HepG2 (cell line): ENCODE results near the gene ESPNL. TPM values are rescaled to one million over a fixed set of nuclear protein-coding genes. Genes with fewer than 3 reads are reported as not detected.

Experiments
- AKAP8 ChIP-seq: sonication (generic); formaldehyde crosslinking; IDR thresholded peaks from 2 replicates; pipeline ENCODE4 v1.5.1; 2020; ENCODE audit warnings: mild to moderate bottlenecking, missing genetic modification reagents
- CENPBD1 ChIP-seq: sonication (generic); formaldehyde crosslinking; IDR thresholded peaks from 2 replicates; pipeline ENCODE4 v1.8.0; 2022; ENCODE audit warnings: missing genetic modification reagents, low read depth, mild to moderate bottlenecking, borderline replicate concordance
- CENPT ChIP-seq: sonication (generic); formaldehyde crosslinking; IDR thresholded peaks from 2 replicates; pipeline ENCODE4 v1.8.0; 2022; ENCODE audit warnings: low read depth, mild to moderate bottlenecking, moderate library complexity, missing genetic modification reagents
- JUN ChIP-seq: sonication (generic); formaldehyde crosslinking; IDR thresholded peaks from 2 replicates; pipeline ENCODE4 v1.4.0; 2020; ENCODE audit warnings: mild to moderate bottlenecking, missing genetic modification reagents
- MATR3 ChIP-seq: sonication (generic); formaldehyde crosslinking; IDR thresholded peaks from 2 replicates; pipeline ENCODE4 v1.4.0; 2020; ENCODE audit warnings: missing genetic modification reagents
- NR2F1 ChIP-seq, 2 experiments: fragments of 450-650 bp in 1 of 2; formaldehyde crosslinking in 1 of 2; IDR thresholded peaks; 2 replicates each; pipeline versions ENCODE4 v1.5.0 to v1.6.1; 2016 to 2020; ENCODE audit warnings: mild to moderate bottlenecking in 1 of 2, missing compliant biosample characterization in 1 of 2, missing genetic modification reagents in 1 of 2, moderate library complexity in 1 of 2
- SMAD9 ChIP-seq: sonication (generic); formaldehyde crosslinking; IDR thresholded peaks from 2 replicates; pipeline ENCODE4 v1.5.1; 2020; ENCODE audit warnings: mild to moderate bottlenecking, missing genetic modification reagents
- SOX5 ChIP-seq: IDR thresholded peaks from 2 replicates; pipeline ENCODE4 v1.6.1; 2016; ENCODE audit warnings: borderline replicate concordance
- YEATS4 ChIP-seq: sonication (generic); formaldehyde crosslinking; IDR thresholded peaks from 2 replicates; pipeline ENCODE4 v1.4.0; 2020; ENCODE audit warnings: missing genetic modification reagents, borderline replicate concordance
- ZBTB21 ChIP-seq: sonication (generic); formaldehyde crosslinking; IDR thresholded peaks from 2 replicates; pipeline ENCODE4 v1.4.0; 2020; ENCODE audit warnings: missing genetic modification reagents
- ZEB1 ChIP-seq: IDR thresholded peaks from 2 replicates; pipeline ENCODE4 v1.6.1; 2012; ENCODE audit warnings: mild to moderate bottlenecking, low read depth, inconsistent platforms; ENCODE audit not compliant: insufficient replicate concordance
- ZSCAN5A ChIP-seq: sonication (generic); formaldehyde crosslinking; IDR thresholded peaks from 2 replicates; pipeline ENCODE4 v1.8.0; 2022; ENCODE audit warnings: mild to moderate bottlenecking, missing genetic modification reagents, borderline replicate concordance
- polyA plus RNA-seq, 8 experiments: library from polyadenylated mRNA; depleted of rRNA in 3 of 8; stranded (reverse) in 7 of 8; unstranded in 1 of 8; fragments of >200 nt; fragmentation: Illumina TruSeq in 4 of 8; extraction: Trizol in 4 of 8; gene quantifications; 2 replicates each; pipeline versions ENCODE4 v1.2.1 to v1.2.3, GENCODE V29; 2011 to 2016; ENCODE audit warnings: low read depth in 4 of 8, missing spikeins in 1 of 8, mixed read lengths in 1 of 8; ENCODE audit not compliant: insufficient read depth in 1 of 8
- total RNA-seq, 5 experiments: library from RNA; depleted of rRNA; stranded (reverse); fragments of >200 nt; fragmentation: Illumina TruSeq; extraction: Trizol; gene quantifications; 2 replicates each; pipeline ENCODE4 v1.2.3, GENCODE V29; 2016; ENCODE audit warnings: low read depth in 1 of 5
- TF ChIP-seq, protein P1 (sequence below): sonication (generic); formaldehyde crosslinking; IDR thresholded peaks from 2 replicates; pipeline ENCODE4 v1.4.0; 2020; ENCODE audit warnings: missing genetic modification reagents, mild to moderate bottlenecking, borderline replicate concordance
- TF ChIP-seq, protein P2 (sequence below): sonication (generic); formaldehyde crosslinking; IDR thresholded peaks from 2 replicates; pipeline ENCODE4 v1.5.0; 2020; ENCODE audit warnings: missing genetic modification reagents
- TF ChIP-seq, protein P3 (sequence below): sonication (generic); formaldehyde crosslinking; conservative IDR thresholded peaks from 2 replicates; pipeline ENCODE4 v1.8.1; 2023; ENCODE audit warnings: missing genetic modification reagents
- TF ChIP-seq, protein P4 (sequence below): sonication (generic); formaldehyde crosslinking; IDR thresholded peaks from 2 replicates; pipeline ENCODE4 v1.5.1; 2020; ENCODE audit warnings: mild to moderate bottlenecking, missing genetic modification reagents, moderate library complexity
- TF ChIP-seq, protein P5 (sequence below): sonication (generic); formaldehyde crosslinking; IDR thresholded peaks from 2 replicates; pipeline ENCODE4 v1.9.0; 2021; ENCODE audit warnings: missing genetic modification reagents, borderline replicate concordance

Gene ESPNL
- total and polyA plus RNA-seq, 2 of the 13 experiments (the other 11 are each of a cell fraction or from before 2014, with no cell fraction given), result 0.45 to 0.80 TPM

DNA sequence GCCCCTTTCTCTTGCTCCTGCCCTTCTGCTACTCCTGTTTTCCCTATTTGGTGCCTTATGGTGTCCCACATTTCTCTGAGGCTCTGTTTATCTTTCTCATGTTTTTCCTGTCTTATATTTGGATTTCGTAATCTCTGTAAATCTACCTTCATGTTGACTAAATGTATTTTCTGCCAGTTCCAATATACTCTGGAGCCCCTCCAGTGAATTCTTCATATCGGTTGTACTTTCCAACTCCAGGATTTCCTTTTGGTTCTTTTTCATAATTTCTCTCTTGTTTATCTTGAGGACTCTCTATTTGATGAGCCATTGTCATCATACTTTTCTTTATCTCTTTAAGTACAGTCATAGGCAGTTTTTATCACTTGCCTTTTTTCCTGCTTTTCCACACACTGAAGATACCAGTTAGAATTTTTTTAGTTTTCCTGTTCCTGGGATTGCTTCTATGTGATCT lies 20.2 kb upstream of the ESPNL start (continued):
- peak; percentile 95 for TF ChIP-seq SOX5
- TF ChIP-seq, protein P1, sequence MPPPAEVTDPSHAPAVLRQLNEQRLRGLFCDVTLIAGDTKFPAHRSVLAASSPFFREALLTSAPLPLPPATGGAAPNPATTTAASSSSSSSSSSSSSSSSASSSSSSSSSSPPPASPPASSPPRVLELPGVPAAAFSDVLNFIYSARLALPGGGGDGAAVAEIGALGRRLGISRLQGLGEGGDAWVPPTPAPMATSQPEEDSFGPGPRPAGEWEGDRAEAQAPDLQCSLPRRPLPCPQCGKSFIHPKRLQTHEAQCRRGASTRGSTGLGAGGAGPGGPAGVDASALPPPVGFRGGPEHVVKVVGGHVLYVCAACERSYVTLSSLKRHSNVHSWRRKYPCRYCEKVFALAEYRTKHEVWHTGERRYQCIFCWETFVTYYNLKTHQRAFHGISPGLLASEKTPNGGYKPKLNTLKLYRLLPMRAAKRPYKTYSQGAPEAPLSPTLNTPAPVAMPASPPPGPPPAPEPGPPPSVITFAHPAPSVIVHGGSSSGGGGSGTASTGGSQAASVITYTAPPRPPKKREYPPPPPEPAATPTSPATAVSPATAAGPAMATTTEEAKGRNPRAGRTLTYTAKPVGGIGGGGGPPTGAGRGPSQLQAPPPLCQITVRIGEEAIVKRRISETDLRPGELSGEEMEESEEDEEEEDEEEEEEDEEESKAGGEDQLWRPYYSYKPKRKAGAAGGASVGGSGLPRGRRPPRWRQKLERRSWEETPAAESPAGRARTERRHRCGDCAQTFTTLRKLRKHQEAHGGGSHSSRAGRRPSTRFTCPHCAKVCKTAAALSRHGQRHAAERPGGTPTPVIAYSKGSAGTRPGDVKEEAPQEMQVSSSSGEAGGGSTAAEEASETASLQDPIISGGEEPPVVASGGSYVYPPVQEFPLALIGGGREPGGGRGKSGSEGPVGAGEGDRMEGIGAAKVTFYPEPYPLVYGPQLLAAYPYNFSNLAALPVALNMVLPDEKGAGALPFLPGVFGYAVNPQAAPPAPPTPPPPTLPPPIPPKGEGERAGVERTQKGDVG, result no peak
- TF ChIP-seq MATR3, result no peak
- TF ChIP-seq CENPT (CRISPR knock-in tag), result no peak
- no peak for TF ChIP-seq CENPBD1 (CRISPR knock-in tag)
- peak; percentile 45; the same call in 1 of the 2 replicates for TF ChIP-seq ZSCAN5A (CRISPR knock-in tag)
- TF ChIP-seq ZBTB21 (CRISPR knock-in tag), result peak; percentile 41; the same call in 1 of the 2 replicates
- TF ChIP-seq, protein P2, sequence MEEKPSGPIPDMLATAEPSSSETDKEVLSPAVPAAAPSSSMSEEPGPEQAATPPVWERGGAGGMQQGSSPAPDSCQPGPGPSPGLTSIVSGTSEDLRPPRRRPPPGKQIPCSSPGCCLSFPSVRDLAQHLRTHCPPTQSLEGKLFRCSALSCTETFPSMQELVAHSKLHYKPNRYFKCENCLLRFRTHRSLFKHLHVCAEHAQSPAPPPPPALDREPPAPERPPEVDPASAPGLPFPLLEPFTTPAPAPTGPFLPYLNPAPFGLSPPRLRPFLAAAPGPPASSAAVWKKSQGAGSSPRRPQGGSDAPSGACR (CRISPR knock-in tag), result peak; percentile 94
- TF ChIP-seq, protein P3, sequence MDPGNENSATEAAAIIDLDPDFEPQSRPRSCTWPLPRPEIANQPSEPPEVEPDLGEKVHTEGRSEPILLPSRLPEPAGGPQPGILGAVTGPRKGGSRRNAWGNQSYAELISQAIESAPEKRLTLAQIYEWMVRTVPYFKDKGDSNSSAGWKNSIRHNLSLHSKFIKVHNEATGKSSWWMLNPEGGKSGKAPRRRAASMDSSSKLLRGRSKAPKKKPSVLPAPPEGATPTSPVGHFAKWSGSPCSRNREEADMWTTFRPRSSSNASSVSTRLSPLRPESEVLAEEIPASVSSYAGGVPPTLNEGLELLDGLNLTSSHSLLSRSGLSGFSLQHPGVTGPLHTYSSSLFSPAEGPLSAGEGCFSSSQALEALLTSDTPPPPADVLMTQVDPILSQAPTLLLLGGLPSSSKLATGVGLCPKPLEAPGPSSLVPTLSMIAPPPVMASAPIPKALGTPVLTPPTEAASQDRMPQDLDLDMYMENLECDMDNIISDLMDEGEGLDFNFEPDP (CRISPR knock-in tag), result 0 out of 2 replicates have a peak, but pooled peaks have one; percentile 47
- TF ChIP-seq YEATS4, result peak; percentile 44; the same call in 1 of the 2 replicates
- TF ChIP-seq, protein P4, sequence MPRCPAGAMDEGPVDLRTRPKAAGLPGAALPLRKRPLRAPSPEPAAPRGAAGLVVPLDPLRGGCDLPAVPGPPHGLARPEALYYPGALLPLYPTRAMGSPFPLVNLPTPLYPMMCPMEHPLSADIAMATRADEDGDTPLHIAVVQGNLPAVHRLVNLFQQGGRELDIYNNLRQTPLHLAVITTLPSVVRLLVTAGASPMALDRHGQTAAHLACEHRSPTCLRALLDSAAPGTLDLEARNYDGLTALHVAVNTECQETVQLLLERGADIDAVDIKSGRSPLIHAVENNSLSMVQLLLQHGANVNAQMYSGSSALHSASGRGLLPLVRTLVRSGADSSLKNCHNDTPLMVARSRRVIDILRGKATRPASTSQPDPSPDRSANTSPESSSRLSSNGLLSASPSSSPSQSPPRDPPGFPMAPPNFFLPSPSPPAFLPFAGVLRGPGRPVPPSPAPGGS, result no peak
- peak; percentile 47 for TF ChIP-seq ZEB1
- TF ChIP-seq AKAP8 (CRISPR knock-in tag), result no peak
- no peak for TF ChIP-seq JUN (CRISPR knock-in tag)
- 0 out of 4 replicates have a peak, but pooled peaks of 1 of the 2 experiments have one; percentile 52 for TF ChIP-seq NR2F1 (CRISPR knock-in tag; IDR thresholded peaks at IDR 0.05)
- TF ChIP-seq SMAD9 (CRISPR knock-in tag), result no peak
- TF ChIP-seq, protein P5, sequence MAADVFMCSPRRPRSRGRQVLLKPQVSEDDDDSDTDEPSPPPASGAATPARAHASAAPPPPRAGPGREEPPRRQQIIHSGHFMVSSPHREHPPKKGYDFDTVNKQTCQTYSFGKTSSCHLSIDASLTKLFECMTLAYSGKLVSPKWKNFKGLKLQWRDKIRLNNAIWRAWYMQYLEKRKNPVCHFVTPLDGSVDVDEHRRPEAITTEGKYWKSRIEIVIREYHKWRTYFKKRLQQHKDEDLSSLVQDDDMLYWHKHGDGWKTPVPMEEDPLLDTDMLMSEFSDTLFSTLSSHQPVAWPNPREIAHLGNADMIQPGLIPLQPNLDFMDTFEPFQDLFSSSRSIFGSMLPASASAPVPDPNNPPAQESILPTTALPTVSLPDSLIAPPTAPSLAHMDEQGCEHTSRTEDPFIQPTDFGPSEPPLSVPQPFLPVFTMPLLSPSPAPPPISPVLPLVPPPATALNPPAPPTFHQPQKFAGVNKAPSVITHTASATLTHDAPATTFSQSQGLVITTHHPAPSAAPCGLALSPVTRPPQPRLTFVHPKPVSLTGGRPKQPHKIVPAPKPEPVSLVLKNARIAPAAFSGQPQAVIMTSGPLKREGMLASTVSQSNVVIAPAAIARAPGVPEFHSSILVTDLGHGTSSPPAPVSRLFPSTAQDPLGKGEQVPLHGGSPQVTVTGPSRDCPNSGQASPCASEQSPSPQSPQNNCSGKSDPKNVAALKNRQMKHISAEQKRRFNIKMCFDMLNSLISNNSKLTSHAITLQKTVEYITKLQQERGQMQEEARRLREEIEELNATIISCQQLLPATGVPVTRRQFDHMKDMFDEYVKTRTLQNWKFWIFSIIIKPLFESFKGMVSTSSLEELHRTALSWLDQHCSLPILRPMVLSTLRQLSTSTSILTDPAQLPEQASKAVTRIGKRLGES (CRISPR knock-in tag), result no peak
